Aorta (tissue), 5 donors: ENCODE measurements around the gene ZNF574. TPM values are rescaled to one million over a fixed set of nuclear protein-coding genes. Genes with fewer than 3 reads are reported as not detected.
"Not testable (repeated sequence)": the region's sequence is repeated elsewhere in the genome, so short reads cannot be mapped to it uniquely, and the experiment has no call there.

Experiments used
- ATAC-seq: fragments of 200-7000 bp; cut with Tn5 transposase; one replicate; pipeline ENCODE4 v1.9.1; 2022; ENCODE audit warnings: moderate library complexity; ENCODE audit not compliant: low FRiP score
- DNase-seq, 2 donors: peaks; one replicate each; pipeline ENCODE4 v3.0.0-alpha.2; 2020
- H3K27ac ChIP-seq, 2 donors: one replicate each; pipeline ENCODE4 v1.5.1; 2013; ENCODE audit warnings: low read length in 2 of 2, mild to moderate bottlenecking in 2 of 2, moderate library complexity in 2 of 2, control low read depth in 1 of 2, inconsistent platforms in 1 of 2, low read depth in 1 of 2
- H3K27me3 ChIP-seq, 2 donors: one replicate each; pipeline ENCODE4 v1.6.1; 2013; ENCODE audit warnings: control low read depth in 1 of 2, low read length in 1 of 2, mild to moderate bottlenecking in 1 of 2, moderate library complexity in 1 of 2; ENCODE audit not compliant: insufficient read depth in 2 of 2, control insufficient read depth in 1 of 2
- H3K36me3 ChIP-seq, 2 donors: one replicate each; pipeline ENCODE4 v1.6.1; 2013; ENCODE audit warnings: control low read depth in 1 of 2, low read length in 1 of 2, mild to moderate bottlenecking in 1 of 2; ENCODE audit not compliant: insufficient read depth in 2 of 2, control insufficient read depth in 1 of 2
- H3K4me1 ChIP-seq, 2 donors: one replicate each; pipeline ENCODE4 v1.6.1; 2013; ENCODE audit warnings: low read length in 2 of 2, control low read depth in 1 of 2, mild to moderate bottlenecking in 1 of 2, moderate library complexity in 1 of 2; ENCODE audit not compliant: insufficient read depth in 2 of 2, control insufficient read depth in 1 of 2
- H3K4me3 ChIP-seq, 2 donors: one replicate each; pipeline ENCODE4 v1.5.1; 2013; ENCODE audit warnings: low read length in 2 of 2, control low read depth in 1 of 2, mild to moderate bottlenecking in 1 of 2
- H3K9me3 ChIP-seq: one replicate; pipeline ENCODE4 v1.6.1; 2013; ENCODE audit warnings: mild to moderate bottlenecking, low read length; ENCODE audit not compliant: control insufficient read depth
- WGBS, 2 donors: extraction: QIAGEN DNeasy Blood & Tissue Kit; methylation state at CpG; one replicate each; pipeline ENCODE4 v1.1.7; 2013; 5-methylcytosine and 5-hydroxymethylcytosine counted together
- intact Hi-C, 2 donors: fragments of 100-400 bp; cut with DNase I; formaldehyde crosslinking; loops; one replicate each; pipeline versions ENCODE4 v1.14.2 to v1.15.0; 2022
- long read RNA-seq, 2 donors: library from polyadenylated mRNA; unstranded; transcript quantifications; one replicate each; pipeline ENCODE4 v2.0.0, GENCODE V29; 2020 to 2021
- polyA plus RNA-seq, 2 donors: library from polyadenylated mRNA; stranded (reverse); fragments of 200-250 nt; gene quantifications; one replicate each; pipeline ENCODE4 v1.2.3, GENCODE V29; 2013
- total RNA-seq, 2 donors: library from RNA; stranded (reverse); fragmentation: NEBNext Ultra II Directional; extraction: Animal tissue kit (Norgen Biotek cat#: 25700); gene quantifications; one replicate each; pipeline ENCODE4 v1.2.1, GENCODE V29; 2021
- donor health status: healthy with polysubstance abuse.
- donor health status: Bipolar disorder and iron deficiency.
- donor health status: DM: no; HTN: no; CAD: no.
- donor health status: DM: no; HTN: no; CAD: no.
- donor health status: DM: yes; HTN: yes; CAD: no.

ZNF574 gene, protein sequence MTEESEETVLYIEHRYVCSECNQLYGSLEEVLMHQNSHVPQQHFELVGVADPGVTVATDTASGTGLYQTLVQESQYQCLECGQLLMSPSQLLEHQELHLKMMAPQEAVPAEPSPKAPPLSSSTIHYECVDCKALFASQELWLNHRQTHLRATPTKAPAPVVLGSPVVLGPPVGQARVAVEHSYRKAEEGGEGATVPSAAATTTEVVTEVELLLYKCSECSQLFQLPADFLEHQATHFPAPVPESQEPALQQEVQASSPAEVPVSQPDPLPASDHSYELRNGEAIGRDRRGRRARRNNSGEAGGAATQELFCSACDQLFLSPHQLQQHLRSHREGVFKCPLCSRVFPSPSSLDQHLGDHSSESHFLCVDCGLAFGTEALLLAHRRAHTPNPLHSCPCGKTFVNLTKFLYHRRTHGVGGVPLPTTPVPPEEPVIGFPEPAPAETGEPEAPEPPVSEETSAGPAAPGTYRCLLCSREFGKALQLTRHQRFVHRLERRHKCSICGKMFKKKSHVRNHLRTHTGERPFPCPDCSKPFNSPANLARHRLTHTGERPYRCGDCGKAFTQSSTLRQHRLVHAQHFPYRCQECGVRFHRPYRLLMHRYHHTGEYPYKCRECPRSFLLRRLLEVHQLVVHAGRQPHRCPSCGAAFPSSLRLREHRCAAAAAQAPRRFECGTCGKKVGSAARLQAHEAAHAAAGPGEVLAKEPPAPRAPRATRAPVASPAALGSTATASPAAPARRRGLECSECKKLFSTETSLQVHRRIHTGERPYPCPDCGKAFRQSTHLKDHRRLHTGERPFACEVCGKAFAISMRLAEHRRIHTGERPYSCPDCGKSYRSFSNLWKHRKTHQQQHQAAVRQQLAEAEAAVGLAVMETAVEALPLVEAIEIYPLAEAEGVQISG
- total RNA-seq (10 to 100 TPM in 1 of 2 donors, 1 to 10 TPM in 1; 9.0 to 10.3 TPM), polyA plus RNA-seq (1 to 10 TPM; 2.4 to 6.8 TPM)
- long read RNA-seq, donor 1, transcript ZNF574-202 (2 exons, 2,940 nt): major isoform, 13 of 27 reads
- long read RNA-seq, donor 1, partial matches to known transcripts: 0 of 27 reads
- long read RNA-seq, donor 1, other reads (novel, unspliced or antisense): 14 of 27 reads
- long read RNA-seq, donor 2, transcript ZNF574-202 (2 exons, 2,940 nt): major isoform, 9 of 11 reads
- long read RNA-seq, donor 2, partial matches to known transcripts: 0 of 11 reads
- long read RNA-seq, donor 2, other reads (novel, unspliced or antisense): 2 of 11 reads

DNA sequence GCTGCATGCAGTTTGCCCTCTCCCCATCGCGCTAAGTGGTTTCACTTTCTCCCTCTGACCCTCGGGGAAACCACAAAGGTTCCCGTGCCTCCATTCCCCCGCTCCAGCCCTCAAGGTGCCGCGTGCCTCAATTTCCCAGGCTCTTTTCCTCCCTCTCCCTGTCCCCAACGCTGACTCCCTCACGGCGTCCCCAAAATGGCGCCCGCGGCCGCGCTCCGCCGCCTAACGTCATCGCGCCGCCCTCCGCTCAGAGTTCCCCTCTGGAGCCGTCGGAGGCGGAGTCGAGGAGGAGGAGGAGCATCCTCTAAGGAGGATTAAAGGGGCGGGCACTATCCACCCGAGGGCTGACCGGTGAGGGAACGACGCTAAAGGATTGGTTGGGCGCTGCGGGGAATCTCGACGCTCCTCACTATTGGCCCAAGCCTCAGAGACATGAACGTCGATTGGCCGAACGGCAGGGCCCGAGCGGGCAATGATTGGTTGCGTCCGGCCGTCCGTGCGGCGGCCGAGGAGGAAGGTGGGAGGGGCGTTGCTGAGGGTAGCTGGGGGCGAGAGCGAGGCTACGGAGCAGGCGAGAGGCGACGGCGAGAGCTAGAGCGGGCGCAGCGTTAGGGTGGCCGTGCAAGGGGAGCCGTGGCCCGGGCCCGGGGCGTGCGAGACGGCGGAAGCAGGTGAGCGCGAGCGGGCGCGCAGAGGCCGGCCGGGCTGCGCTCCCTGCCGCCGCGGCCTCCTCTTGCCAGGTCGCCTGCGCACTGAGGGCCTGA, at the start of gene ZNF574:
Gene ZNF574, plus strand, starts transcription at position 551 of the 764 bp plus-strand sequence. CDS start 2,441 bp downstream, outside the sequence.
- H3K36me3 ChIP-seq: peaks cover 0 to 9% of the 10 kb centered on the region in 2 donors
- no peaks in the 10 kb centered on the region for H3K9me3 ChIP-seq
- H3K27ac ChIP-seq: peak within 1 kb of the TSS; percentile 69 to 94
- H3K4me3 ChIP-seq: peak within 1 kb of the TSS; percentile 67 to 89
- WGBS, 2 donors: 0 to 1% methylated on average over 64 to 80 of the region's 80 CpGs
- no peaks in the 10 kb centered on the region for H3K27me3 ChIP-seq
- peaks cover 0 to 5% of the 10 kb centered on the region in 2 donors for H3K4me1 ChIP-seq
- peak; percentile 99 for ATAC-seq
- intact Hi-C loops: no loop called here
- DNase-seq: peak; percentile 99

DNA sequence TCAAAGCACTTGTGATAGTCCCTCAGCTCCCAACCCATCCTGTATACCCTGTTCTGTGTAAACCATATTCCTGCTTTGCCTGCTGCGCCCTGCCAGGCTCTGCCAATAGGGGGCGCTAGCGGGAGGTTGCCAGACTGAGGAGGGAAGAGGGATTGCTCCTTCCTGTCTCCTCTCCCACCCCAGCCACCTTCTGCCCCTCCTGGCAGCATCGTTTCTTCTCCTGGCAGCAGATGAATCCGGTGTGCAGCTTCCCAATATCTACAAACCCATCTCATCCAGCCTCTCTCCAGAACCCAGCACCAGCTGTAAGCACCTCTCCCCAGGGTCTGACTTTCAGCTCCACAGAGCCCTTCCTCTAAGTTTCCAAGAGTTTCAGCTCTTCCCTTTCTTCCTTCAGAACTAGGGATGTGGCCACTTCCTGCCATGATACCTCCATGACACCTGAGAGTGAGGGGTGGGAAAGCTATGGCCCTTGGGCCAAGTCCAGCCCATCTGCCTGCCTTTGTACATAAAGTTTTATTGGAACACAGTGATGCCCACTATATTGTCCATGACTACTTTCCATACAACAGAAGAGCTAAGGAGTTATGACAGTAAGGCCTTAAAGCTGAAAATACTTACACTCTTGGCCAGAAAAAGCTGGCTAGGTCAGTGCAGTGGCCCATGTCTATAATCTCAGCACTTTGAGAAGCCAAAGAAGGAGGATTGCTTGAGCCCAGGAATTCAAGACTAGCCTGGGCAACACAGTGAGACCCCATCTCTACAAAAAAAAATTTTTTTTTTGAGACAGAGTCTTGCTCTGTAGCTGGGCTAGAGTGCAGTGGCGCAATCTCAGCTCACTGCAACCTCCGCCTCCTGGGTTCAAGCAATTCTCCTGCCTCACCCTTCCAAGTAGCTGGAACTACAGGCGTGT, 47.4 kb upstream of the ZNF574 start:
- no peaks in the 10 kb centered on the region for H3K4me1 ChIP-seq
- no peak overlapping the region for H3K27ac ChIP-seq
- DNase-seq (no peak), ATAC-seq (no peak)
- H3K27me3 ChIP-seq: no peaks in the 10 kb centered on the region
- intact Hi-C loops: no loop called here
- H3K4me3 ChIP-seq: no peak overlapping the region
- H3K9me3 ChIP-seq: no peaks in the 10 kb centered on the region
- no peaks in the 10 kb centered on the region for H3K36me3 ChIP-seq
- 68 to 70% methylated on average over 8 of the region's 8 CpGs for WGBS, 2 donors

DNA sequence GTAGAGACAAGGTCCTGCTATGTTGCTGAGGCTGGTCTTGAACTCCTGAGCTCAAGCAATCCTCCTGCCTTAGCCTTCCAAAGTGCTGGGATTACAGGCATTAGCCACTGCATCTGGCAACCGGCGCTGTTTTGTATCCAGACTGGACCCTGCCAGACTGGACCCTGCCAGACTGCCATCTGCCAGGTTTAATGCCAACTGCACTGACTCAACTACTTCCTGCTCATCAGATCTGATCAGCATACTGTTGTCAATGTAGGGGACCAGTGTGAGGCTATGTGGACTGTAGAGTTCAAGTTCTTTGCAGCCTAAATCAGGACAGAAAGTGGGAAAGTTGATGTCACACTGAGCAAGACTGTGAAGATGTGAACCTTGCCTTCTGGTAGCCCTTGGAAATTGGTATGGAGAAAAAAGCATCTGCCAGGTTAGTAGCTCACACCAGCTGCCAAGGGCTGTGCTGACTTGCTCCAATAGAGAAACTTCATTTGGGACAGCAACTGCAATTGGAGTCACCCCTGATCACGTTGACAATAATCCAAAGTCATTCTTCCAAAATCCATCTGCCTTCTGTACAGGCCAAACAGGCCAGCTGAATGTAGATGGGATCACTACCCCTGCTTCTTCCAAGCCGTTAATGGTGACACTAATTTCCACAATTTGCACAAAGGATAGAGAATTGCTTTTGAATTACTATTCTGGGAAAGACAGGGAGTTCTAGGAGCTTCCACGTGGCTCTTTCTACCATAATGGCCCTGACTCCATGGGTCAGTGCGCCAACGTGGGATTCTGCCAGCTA, 45.1 kb upstream of the ZNF574 start:
- WGBS, 2 donors: 78 to 88% methylated on average over 7 of the region's 7 CpGs
- H3K9me3 ChIP-seq: no peaks in the 10 kb centered on the region
- no peak overlapping the region for H3K4me3 ChIP-seq
- intact Hi-C loops: no loop called here
- H3K27ac ChIP-seq: no peak overlapping the region
- H3K27me3 ChIP-seq: no peaks in the 10 kb centered on the region
- no peaks in the 10 kb centered on the region for H3K36me3 ChIP-seq
- ATAC-seq (no peak), DNase-seq (no peak)
- H3K4me1 ChIP-seq: no peaks in the 10 kb centered on the region

DNA sequence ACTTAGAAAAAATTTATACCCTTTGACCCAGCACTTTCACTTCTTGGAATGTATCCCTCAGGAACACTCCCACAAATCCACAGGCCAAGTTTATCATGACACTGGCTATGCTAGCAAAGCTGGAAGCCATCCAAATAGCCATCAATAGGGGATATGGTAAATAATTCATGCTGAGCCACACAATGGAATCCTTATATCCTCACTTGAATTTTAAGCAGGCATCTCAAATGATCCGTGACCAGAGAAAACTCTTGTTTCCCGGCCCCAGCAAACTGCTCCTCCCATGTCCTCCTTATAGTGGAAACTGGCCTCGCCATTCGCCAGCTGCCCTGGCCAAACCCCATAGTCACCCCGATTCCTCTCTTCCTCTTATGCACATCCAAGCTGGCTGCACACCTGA, 43.5 kb upstream of the ZNF574 start:
- Histone ChIP-seq H3K27me3 (no peaks in the 10 kb centered on the region), H3K4me1 (no peaks in the 10 kb centered on the region), H3K36me3 (no peaks in the 10 kb centered on the region), H3K9me3 (no peaks in the 10 kb centered on the region), H3K4me3 (no peak overlapping the region), H3K27ac (no peak overlapping the region)
- no peak for ATAC-seq
- intact Hi-C loops: no loop called here
- WGBS, 2 donors: 51 to 66% methylated on average over 5 of the region's 5 CpGs
- no peak for DNase-seq

DNA sequence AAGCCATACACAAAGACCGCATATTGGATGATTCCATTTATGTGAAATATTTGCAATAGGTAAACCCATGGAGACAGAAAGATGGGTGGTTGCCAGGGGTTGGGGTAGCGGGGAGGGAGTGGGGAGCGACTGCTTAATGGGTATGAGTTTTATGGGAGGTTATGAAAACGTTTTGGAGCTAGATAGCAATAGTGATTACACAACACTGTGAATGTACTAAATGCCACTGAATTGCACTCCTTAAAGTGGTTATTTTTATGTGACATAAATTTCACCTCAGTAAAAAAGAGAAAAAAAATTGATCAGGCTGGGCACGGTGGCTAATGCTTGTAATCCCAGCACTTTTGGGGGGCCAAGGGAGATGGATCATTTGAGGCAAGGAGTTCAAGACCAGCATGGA, 42.6 kb upstream of the ZNF574 start:
- Histone ChIP-seq H3K4me3 (no peak overlapping the region), H3K27ac (no peak overlapping the region), H3K36me3 (no peaks in the 10 kb centered on the region), H3K4me1 (no peaks in the 10 kb centered on the region), H3K27me3 (no peaks in the 10 kb centered on the region), H3K9me3 (no peaks in the 10 kb centered on the region)
- DNase-seq: no peak
- intact Hi-C loops: no loop called here
- 73 to 75% methylated on average over 5 of the region's 5 CpGs for WGBS, 2 donors
- ATAC-seq: no peak

DNA sequence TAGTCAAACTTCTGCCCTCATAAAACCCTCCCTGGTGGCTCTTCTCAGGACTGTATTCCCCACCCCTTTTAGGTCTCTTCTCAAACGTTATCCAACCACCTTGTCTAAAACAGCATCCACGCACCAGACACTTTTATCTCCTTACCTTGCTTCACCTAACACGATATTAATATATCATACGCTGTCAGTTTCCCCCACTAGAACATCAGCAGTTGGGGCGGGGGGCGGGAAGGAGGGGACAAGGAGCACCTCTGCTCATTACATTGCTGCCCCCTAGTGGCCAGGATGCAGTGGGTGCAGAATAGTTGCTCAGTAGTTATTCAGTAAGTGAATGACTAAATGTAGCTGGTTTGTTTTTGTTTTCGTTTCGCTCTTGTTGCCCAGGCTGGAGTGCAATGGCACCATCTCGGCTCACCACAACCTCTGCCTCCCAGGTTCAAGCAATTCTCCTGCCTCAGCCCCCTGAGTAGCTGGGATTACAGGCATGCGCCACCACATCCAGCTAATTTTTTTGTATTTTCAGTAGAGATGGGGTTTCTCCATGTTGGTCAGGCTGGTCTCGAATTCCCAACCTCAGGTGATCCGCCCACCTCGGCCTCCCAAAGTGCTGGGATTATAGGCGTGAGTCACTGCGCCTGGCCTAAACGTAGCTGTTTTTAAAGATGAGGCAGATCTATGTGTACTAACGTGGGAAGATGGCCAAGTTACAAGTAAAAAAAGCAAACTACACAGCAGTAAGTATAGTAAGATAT, 41.1 kb upstream of the ZNF574 start:
- H3K9me3 ChIP-seq, H3K4me1 ChIP-seq, DNase-seq, H3K36me3 ChIP-seq, H3K27ac ChIP-seq, H3K4me3 ChIP-seq, ATAC-seq, H3K27me3 ChIP-seq, intact Hi-C loops: not testable (repeated sequence)
- WGBS, 2 donors: 42 to 44% methylated on average over 17 of the region's 17 CpGs
